ENCODE results near the gene SMKR1. TPM values are rescaled to one million over a fixed set of nuclear protein-coding genes. Genes with fewer than 3 reads are reported as not detected.
"Not testable (repeated sequence)": the region's sequence is repeated elsewhere in the genome, so short reads cannot be mapped to it uniquely, and the experiment has no call there.

Gene SMKR1
- polyA plus RNA-seq, 5 donors: 0.59 to 1.1 (median 0.72) TPM; not detected in 1

- not testable (repeated sequence) for DNase-seq
These were observed 21.0 kb upstream of the SMKR1 start for GRCh38 chr7:129481376-129481775.

- no peak for DNase-seq
These were observed 19.6 kb upstream of the SMKR1 start for GRCh38 chr7:129482781-129483180.

- no peak for DNase-seq
These were observed 12.8 kb upstream of the SMKR1 start for GRCh38 chr7:129489491-129489890.

- no peak for DNase-seq
These were observed 9.9 kb upstream of the SMKR1 start for GRCh38 chr7:129492391-129492790.

GRCh38 chr7:129493555-129493954 lies 8.8 kb upstream of the SMKR1 start:
- DNase-seq: no peak

- no peak for DNase-seq
These were observed 8.3 kb upstream of the SMKR1 start for GRCh38 chr7:129494041-129494440.

GRCh38 chr7:129495987-129496386 lies 6.3 kb upstream of the SMKR1 start:
- DNase-seq: no peak

GRCh38 chr7:129496653-129497052 lies 5.7 kb upstream of the SMKR1 start:
- DNase-seq: no peak

- DNase-seq: no peak
These were observed 5.2 kb upstream of the SMKR1 start for GRCh38 chr7:129497156-129497555.

GRCh38 chr7:129498021-129498420 lies 4.3 kb upstream of the SMKR1 start:
- no peak for DNase-seq

GRCh38 chr7:129499999-129500398 lies 2.3 kb upstream of the SMKR1 start:
- DNase-seq: no peak

- no peak for DNase-seq
These were observed 666 bp downstream of the SMKR1 start for GRCh38 chr7:129502708-129503685.

- no peak for DNase-seq
These were observed 1.4 kb downstream of the SMKR1 start for GRCh38 chr7:129503725-129504124.

- no peak for DNase-seq
These were observed 9.9 kb downstream of the SMKR1 start for GRCh38 chr7:129512192-129512591.

- DNase-seq: no peak
These were observed 11.2 kb downstream of the SMKR1 start for GRCh38 chr7:129513546-129513945.

GRCh38 chr7:129514683-129515082 lies 12.4 kb downstream of the SMKR1 start:
- DNase-seq: no peak

- no peak for DNase-seq
These were observed 13.1 kb downstream of the SMKR1 start for GRCh38 chr7:129515381-129515780.

- DNase-seq: no peak
These were observed 15.6 kb downstream of the SMKR1 start for GRCh38 chr7:129517931-129518330.

GRCh38 chr7:129519464-129519863 lies 17.1 kb downstream of the SMKR1 start:
- no peak for DNase-seq

GRCh38 chr7:129522088-129522970 lies 20.0 kb downstream of the SMKR1 start:
- no peak for DNase-seq

- DNase-seq: no peak
These were observed 20.6 kb downstream of the SMKR1 start for GRCh38 chr7:129522971-129523340.

- DNase-seq: no peak
These were observed 21.6 kb downstream of the SMKR1 start for GRCh38 chr7:129523924-129524323.

GRCh38 chr7:129524405-129524804 lies 22.1 kb downstream of the SMKR1 start:
- DNase-seq: not testable (repeated sequence)
